AG04450 (cell line): ENCODE data around the gene C2orf74. TPM values are rescaled to one million over a fixed set of nuclear protein-coding genes. Genes with fewer than 3 reads are reported as not detected.

Experiments
- CTCF ChIA-PET: fragments of 300-600, 350-600 bp; formaldehyde crosslinking; extraction: SDS; loops from one replicate; lab custom pipeline; 2022; ENCODE audit warnings: antibody characterized with exemption, inconsistent platforms; lab: Charles Lee
- POLR2A ChIA-PET: fragments of 350-600 bp; formaldehyde crosslinking; extraction: SDS; loops from one replicate; lab custom pipeline; 2021; ENCODE audit warnings: antibody characterized with exemption, inconsistent platforms; lab: Yijun Ruan, JAX
- DNase-seq: peaks from one replicate; pipeline ENCODE4 v3.0.0-alpha.2; 2011; ENCODE audit warnings: low read depth, low spot score
- H3K27ac ChIP-seq: one replicate; pipeline ENCODE4 v1.5.1; 2012; ENCODE audit warnings: low read depth, low read length, control low read depth
- H3K27me3 ChIP-seq: one replicate; pipeline ENCODE4 v1.6.0; 2012; ENCODE audit warnings: low read length; ENCODE audit not compliant: control insufficient read depth, insufficient read depth
- H3K4me3 ChIP-seq: 2 replicates; pipeline ENCODE4 v1.5.1; 2011; ENCODE audit warnings: mild to moderate bottlenecking, low read depth, low read length, control low read depth
- H3K9me3 ChIP-seq: 2 replicates; pipeline ENCODE4 v1.5.1; 2012; ENCODE audit warnings: low read length; ENCODE audit not compliant: control insufficient read depth, insufficient read depth
- CTCF ChIP-seq: IDR thresholded peaks from 2 replicates; pipeline ENCODE4 v1.5.1; 2011; ENCODE audit warnings: low read depth, low read length, control low read depth, inconsistent platforms
- polyA plus RNA-seq: library from polyadenylated mRNA; depleted of rRNA; stranded (reverse); fragments of >200 nt; gene quantifications from 2 replicates; pipeline ENCODE4 v1.2.3, GENCODE V29; 2011

C2orf74 gene
- polyA plus RNA-seq, 1 experiment, result 21.7 TPM

- POLR2A ChIA-PET, result interaction anchor here (0.5 to 1.4 kb wide), 8 partner anchors 9 to 717 kb away, joined by 3 to 5 read pairs (median 3); no protein-coding TSS in a partner anchor
- H3K4me3 ChIP-seq, result peak overlapping the region; percentile 79
- no peak for TF ChIP-seq CTCF
- DNase-seq, result peak; percentile 80
- CTCF ChIA-PET, result interaction anchor here (0.6 to 1.2 kb wide), 2 partner anchors 13 to 722 kb away, joined by 3 read pairs; no protein-coding TSS in a partner anchor
- peaks cover 3% of the 10 kb centered on the region; the same call in 1 of the 2 replicates for H3K9me3 ChIP-seq
- H3K27ac ChIP-seq, result peak overlapping the region; percentile 91
- no peaks in the 10 kb centered on the region for H3K27me3 ChIP-seq
These were observed 15.1 kb downstream of the C2orf74 start for GRCh38 chr2:61176755-61177726.

GRCh38 chr2:61177727-61178549 is 15.9 kb downstream of the C2orf74 start:
- DNase-seq, result no peak
- no peak for TF ChIP-seq CTCF
- Histone ChIP-seq H3K27me3 (no peaks in the 10 kb centered on the region), H3K27ac (peak overlapping the region; percentile 70), H3K4me3 (peak overlapping the region; percentile 71), H3K9me3 (peaks cover 3% of the 10 kb centered on the region; the same call in 1 of the 2 replicates)
- ChIA-PET POLR2A (interaction anchor here (0.5 to 1.4 kb wide), 6 partner anchors 32 to 586 kb away, joined by 3 to 6 read pairs (median 3); no protein-coding TSS in a partner anchor), CTCF (interaction anchor here (0.6 kb wide), 3 partner anchors 481 to 721 kb away, joined by 3 to 6 read pairs (median 6); no protein-coding TSS in a partner anchor)

GRCh38 chr2:61178603-61179545 is 16.9 kb downstream of the C2orf74 start:
- CTCF ChIA-PET, result no interaction called here
- POLR2A ChIA-PET, result interaction anchor here (1.3 to 1.4 kb wide), 3 partner anchors 34 to 358 kb away, joined by 3 to 4 read pairs (median 3); no protein-coding TSS in a partner anchor
- DNase-seq, result no peak
- Histone ChIP-seq H3K27ac (peak overlapping the region; percentile 52), H3K9me3 (peaks cover 3% of the 10 kb centered on the region; the same call in 1 of the 2 replicates), H3K4me3 (peak overlapping the region; percentile 71), H3K27me3 (no peaks in the 10 kb centered on the region)
- no peak for TF ChIP-seq CTCF
